ENCODE data around the gene MCFD2. TPM values are rescaled to one million over a fixed set of nuclear protein-coding genes. Genes with fewer than 3 reads are reported as not detected.
"Not testable (repeated sequence)": the region's sequence is repeated elsewhere in the genome, so short reads cannot be mapped to it uniquely, and the experiment has no call there.

Gene MCFD2
- total RNA-seq, 3 donors from 2014 or later (not counting 1 experiment from before 2014, with no cell fraction given), result 24.5 to 38.4 (median 34.8) TPM

DNA sequence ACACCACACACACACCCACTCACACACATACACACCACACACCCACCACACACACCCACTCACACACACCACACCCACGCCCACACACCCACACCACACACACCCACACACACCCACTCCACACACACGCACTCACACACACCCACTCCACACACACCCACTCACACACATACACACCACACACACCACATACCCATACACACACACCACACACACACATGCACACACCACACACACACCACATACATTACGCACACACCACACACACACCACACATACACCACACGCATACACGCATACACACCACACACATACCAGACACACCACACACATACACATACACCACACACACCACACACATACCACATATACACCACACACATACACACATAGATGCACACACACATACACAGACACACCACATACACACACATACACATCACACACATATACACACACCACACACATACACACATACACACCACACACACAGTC is 37.9 kb downstream of the MCFD2 start:
- DNase-seq, result no peak
- no peaks in the 10 kb centered on the region for H3K9me3 Mint-ChIP-seq
- no peak overlapping the region for H3K27ac ChIP-seq (ENCODE audit: low read length)
- no peaks in the 10 kb centered on the region for H3K4me1 Mint-ChIP-seq
- no peaks in the 10 kb centered on the region for H3K4me1 ChIP-seq (ENCODE audit: control insufficient read depth, insufficient read depth, low read length)
- 75% methylated on average over 5 of the region's 5 CpGs for WGBS (ENCODE audit: insufficient coverage)
- no peaks in the 10 kb centered on the region for H3K36me3 ChIP-seq (ENCODE audit: control insufficient read depth, insufficient read depth, low read length)
- no peaks in the 10 kb centered on the region for H3K27me3 ChIP-seq (ENCODE audit: control insufficient read depth, insufficient read depth, low read length)
- intact Hi-C loops (cut with micrococcal nuclease), result no loop called here
- H3K27ac Mint-ChIP-seq, result no peak overlapping the region
- no peaks in the 10 kb centered on the region for H3K9me3 ChIP-seq (ENCODE audit: control insufficient read depth, insufficient read depth, low read length)
- H3K27me3 Mint-ChIP-seq (ENCODE audit: low read depth in 2 of 2), result no peaks in the 10 kb centered on the region
- no peak for ATAC-seq
- no peaks in the 10 kb centered on the region for H3K36me3 Mint-ChIP-seq
- no peak overlapping the region for H3K4me3 ChIP-seq (ENCODE audit: low read length)
- H3K4me3 Mint-ChIP-seq, result no peak overlapping the region
- TF ChIP-seq, protein P1, sequence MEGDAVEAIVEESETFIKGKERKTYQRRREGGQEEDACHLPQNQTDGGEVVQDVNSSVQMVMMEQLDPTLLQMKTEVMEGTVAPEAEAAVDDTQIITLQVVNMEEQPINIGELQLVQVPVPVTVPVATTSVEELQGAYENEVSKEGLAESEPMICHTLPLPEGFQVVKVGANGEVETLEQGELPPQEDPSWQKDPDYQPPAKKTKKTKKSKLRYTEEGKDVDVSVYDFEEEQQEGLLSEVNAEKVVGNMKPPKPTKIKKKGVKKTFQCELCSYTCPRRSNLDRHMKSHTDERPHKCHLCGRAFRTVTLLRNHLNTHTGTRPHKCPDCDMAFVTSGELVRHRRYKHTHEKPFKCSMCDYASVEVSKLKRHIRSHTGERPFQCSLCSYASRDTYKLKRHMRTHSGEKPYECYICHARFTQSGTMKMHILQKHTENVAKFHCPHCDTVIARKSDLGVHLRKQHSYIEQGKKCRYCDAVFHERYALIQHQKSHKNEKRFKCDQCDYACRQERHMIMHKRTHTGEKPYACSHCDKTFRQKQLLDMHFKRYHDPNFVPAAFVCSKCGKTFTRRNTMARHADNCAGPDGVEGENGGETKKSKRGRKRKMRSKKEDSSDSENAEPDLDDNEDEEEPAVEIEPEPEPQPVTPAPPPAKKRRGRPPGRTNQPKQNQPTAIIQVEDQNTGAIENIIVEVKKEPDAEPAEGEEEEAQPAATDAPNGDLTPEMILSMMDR (IDR thresholded peaks at IDR 0.05), result no peak

DNA sequence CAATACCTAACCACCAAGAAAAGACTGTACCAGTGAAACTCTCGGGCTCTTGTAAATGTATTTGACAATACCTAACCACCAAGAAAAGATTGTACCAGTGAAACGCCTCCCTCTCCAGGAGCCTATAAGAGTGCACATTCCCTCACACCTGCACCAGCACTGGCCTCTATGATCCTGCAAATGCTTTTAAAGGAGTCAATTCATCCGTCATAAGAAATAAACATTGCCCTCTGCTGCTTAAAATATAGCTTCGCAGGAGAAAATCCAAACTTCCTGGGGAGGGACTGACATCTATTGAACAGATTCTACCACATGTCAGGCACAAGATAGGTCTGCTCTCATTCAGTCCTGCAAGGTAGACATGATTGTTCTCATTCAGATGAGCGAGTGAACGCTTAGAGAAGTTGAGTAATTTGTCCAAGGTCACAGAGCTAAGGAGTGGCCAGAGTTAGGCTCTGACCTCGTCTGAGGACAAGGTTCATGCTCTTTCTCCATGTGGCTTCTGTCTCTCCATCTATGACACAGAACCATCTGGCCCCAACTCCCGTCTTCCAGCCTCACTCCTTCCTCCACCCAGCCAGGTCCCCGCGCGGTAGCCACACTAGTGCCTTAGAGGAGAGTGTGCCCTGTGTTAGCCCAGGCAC is 38.7 kb downstream of the MCFD2 start:
- no peaks in the 10 kb centered on the region for H3K9me3 ChIP-seq (ENCODE audit: control insufficient read depth, insufficient read depth, low read length)
- H3K4me3 ChIP-seq (ENCODE audit: low read length), result no peak overlapping the region
- Mint-ChIP-seq H3K9me3 (no peaks in the 10 kb centered on the region), H3K27ac (no peak overlapping the region), H3K27me3 (ENCODE audit: low read depth in 2 of 2) (no peaks in the 10 kb centered on the region), H3K36me3 (no peaks in the 10 kb centered on the region), H3K4me1 (no peaks in the 10 kb centered on the region), H3K4me3 (no peak overlapping the region)
- ATAC-seq (peak in 2 of 3 donors; percentile 49 to 72), DNase-seq (peak in 1 of 2 donors; percentile 31)
- no peaks in the 10 kb centered on the region for H3K27me3 ChIP-seq (ENCODE audit: control insufficient read depth, insufficient read depth, low read length)
- H3K27ac ChIP-seq (ENCODE audit: low read length), result no peak overlapping the region
- 42% methylated on average over 7 of the region's 11 CpGs for WGBS (ENCODE audit: insufficient coverage)
- H3K4me1 ChIP-seq (ENCODE audit: control insufficient read depth, insufficient read depth, low read length), result no peaks in the 10 kb centered on the region
- no peaks in the 10 kb centered on the region for H3K36me3 ChIP-seq (ENCODE audit: control insufficient read depth, insufficient read depth, low read length)
- intact Hi-C loops (cut with micrococcal nuclease), result no loop called here
- TF ChIP-seq, protein P1 (IDR thresholded peaks at IDR 0.05), result no peak

DNA sequence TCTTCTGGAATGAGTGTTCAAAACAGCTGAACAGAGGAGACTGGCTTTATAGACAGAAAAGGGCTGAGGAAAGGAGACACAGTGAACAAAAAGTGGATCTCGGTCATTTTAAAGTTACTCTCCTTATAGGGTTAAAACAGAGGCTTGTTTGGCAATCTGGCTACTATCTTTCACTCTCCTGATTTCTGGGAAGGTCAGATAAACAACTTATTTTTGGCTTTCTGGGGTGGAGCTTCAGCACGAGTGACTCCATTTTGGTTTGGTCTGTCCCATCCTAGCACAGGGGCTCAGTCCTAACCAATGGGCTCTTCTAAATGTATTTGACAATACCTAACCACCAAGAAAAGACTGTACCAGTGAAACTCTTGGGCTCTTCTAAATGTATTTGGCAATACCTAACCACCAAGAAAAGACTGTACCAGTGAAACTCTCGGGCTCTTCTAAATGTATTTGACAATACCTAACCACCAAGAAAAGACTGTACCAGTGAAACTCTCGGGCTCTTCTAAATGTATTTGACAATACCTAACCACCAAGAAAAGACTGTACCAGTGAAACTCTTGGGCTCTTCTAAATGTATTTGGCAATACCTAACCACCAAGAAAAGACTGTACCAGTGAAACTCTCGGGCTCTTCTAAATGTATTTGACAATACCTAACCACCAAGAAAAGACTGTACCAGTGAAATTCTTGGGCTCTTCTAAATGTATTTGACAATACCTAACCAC is 39.5 kb downstream of the MCFD2 start:
- H3K9me3 ChIP-seq (ENCODE audit: control insufficient read depth, insufficient read depth, low read length); DNase-seq; H3K36me3 ChIP-seq (ENCODE audit: control insufficient read depth, insufficient read depth, low read length); H3K9me3 Mint-ChIP-seq; ATAC-seq; H3K27me3 Mint-ChIP-seq (ENCODE audit: low read depth in 2 of 2); H3K27ac Mint-ChIP-seq; H3K4me3 Mint-ChIP-seq; H3K4me3 ChIP-seq (ENCODE audit: low read length); intact Hi-C loops (cut with micrococcal nuclease); H3K27ac ChIP-seq (ENCODE audit: low read length); H3K4me1 ChIP-seq (ENCODE audit: control insufficient read depth, insufficient read depth, low read length); H3K4me1 Mint-ChIP-seq; H3K27me3 ChIP-seq (ENCODE audit: control insufficient read depth, insufficient read depth, low read length); H3K36me3 Mint-ChIP-seq: not testable (repeated sequence)
- 80% methylated on average over 3 of the region's 5 CpGs for WGBS (ENCODE audit: insufficient coverage)

DNA sequence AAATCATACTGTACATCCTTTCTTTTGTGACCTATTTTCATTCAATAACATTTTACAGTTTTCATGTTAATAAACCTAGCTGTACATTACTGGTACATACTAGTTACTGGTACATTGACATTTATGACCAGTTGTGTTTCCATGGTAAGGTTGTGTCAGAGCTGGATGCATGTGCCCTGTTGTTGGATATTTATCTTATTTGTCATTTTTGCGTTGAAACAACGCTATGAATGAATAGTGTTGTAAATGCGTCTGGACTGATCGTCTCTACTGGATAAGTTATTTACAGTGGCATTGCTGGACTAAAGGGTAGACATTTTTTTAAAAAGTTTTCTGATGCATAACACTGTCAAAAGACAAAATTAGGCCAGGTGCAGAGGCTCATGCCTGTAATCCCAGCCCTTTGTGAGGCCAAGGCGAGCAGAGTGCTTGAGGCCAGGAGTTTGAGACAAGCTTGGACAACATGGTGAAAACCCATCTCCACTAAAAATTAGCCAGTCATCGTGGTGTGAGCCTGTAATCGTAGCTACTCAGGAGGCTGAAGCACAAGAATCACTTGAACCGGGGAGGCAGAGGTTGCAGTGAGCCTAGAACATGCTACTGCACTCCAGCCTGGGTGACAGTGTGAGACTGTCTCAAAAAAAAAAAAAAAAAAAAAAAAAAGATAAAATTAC is 40.2 kb downstream of the MCFD2 start:
- no peak overlapping the region for H3K27ac Mint-ChIP-seq
- intact Hi-C loops (cut with micrococcal nuclease), result no loop called here
- H3K9me3 Mint-ChIP-seq, result no peaks in the 10 kb centered on the region
- TF ChIP-seq, protein P1 (IDR thresholded peaks at IDR 0.05), result no peak
- ATAC-seq (no peak), DNase-seq (no peak)
- Histone ChIP-seq H3K27ac (ENCODE audit: low read length) (no peak overlapping the region), H3K9me3 (ENCODE audit: control insufficient read depth, insufficient read depth, low read length) (no peaks in the 10 kb centered on the region), H3K27me3 (ENCODE audit: control insufficient read depth, insufficient read depth, low read length) (no peaks in the 10 kb centered on the region), H3K4me1 (ENCODE audit: control insufficient read depth, insufficient read depth, low read length) (no peaks in the 10 kb centered on the region), H3K36me3 (ENCODE audit: control insufficient read depth, insufficient read depth, low read length) (no peaks in the 10 kb centered on the region), H3K4me3 (ENCODE audit: low read length) (no peak overlapping the region)
- H3K27me3 Mint-ChIP-seq (ENCODE audit: low read depth in 2 of 2), result no peaks in the 10 kb centered on the region
- no peaks in the 10 kb centered on the region for H3K4me1 Mint-ChIP-seq
- no peaks in the 10 kb centered on the region for H3K36me3 Mint-ChIP-seq
- 80% methylated on average over 8 of the region's 8 CpGs for WGBS (ENCODE audit: insufficient coverage)
- no peak overlapping the region for H3K4me3 Mint-ChIP-seq
